ENCODE results near the gene KCNQ1. TPM values are rescaled to one million over a fixed set of nuclear protein-coding genes. Genes with fewer than 3 reads are reported as not detected.

The KCNQ1 gene
- total and polyA plus RNA-seq, 4 donors = 15.4 to 41.7 (median 26.2) TPM

- Histone ChIP-seq H3K36me3 (ENCODE audit: control insufficient read depth in 4 of 4, insufficient read depth in 4 of 4, low read length in 4 of 4) (no peaks in the 10 kb centered on the region), H3K27me3 (ENCODE audit: control insufficient read depth in 3 of 3, insufficient read depth in 3 of 3, low read length in 2 of 3) (peaks cover 0 to 19% (median 14%) of the 10 kb centered on the region in 3 donors), H3K9me3 (ENCODE audit: control insufficient read depth in 4 of 4, insufficient read depth in 3 of 4, low read length in 3 of 4) (peaks cover 0 to 3% (median 0%) of the 10 kb centered on the region in 4 donors), H3K27ac (ENCODE audit: low read depth in 1 of 2, low read length in 1 of 2) (no peak overlapping the region), H3K4me3 (no peak overlapping the region), H3K9ac (ENCODE audit: insufficient read depth in 1 of 2, low read length in 2 of 2) (no peak overlapping the region), H3K4me1 (ENCODE audit: control insufficient read depth in 5 of 5, insufficient read depth in 5 of 5, low read length in 5 of 5) (peaks cover 0 to 21% (median 3%) of the 10 kb centered on the region in 5 donors)
- peak in 1 of 3 donors; percentile 31 for DNase-seq
- 86 to 89% methylated on average over 2 of the region's 2 CpGs for WGBS, 2 donors
- TF ChIP-seq CTCF (IDR thresholded peaks at IDR 0.05; ENCODE audit: control extremely low read depth, extremely low read depth) = no peak
- no peak for ATAC-seq (ENCODE audit: insufficient read depth, low FRiP score)
Observed at GRCh38 chr11:2442589-2442988, 2.2 kb upstream of the KCNQ1 start.

GRCh38 chr11:2443406-2443805 lies 1.4 kb upstream of the KCNQ1 start:
- no peak for DNase-seq
- WGBS, 2 donors = 52 to 77% methylated on average over 11 of the region's 11 CpGs
- no peak overlapping the region for H3K9ac ChIP-seq (ENCODE audit: insufficient read depth in 1 of 2, low read length in 2 of 2)
- peaks cover 0 to 3% (median 0%) of the 10 kb centered on the region in 4 donors for H3K9me3 ChIP-seq (ENCODE audit: control insufficient read depth in 4 of 4, insufficient read depth in 3 of 4, low read length in 3 of 4)
- TF ChIP-seq CTCF (IDR thresholded peaks at IDR 0.05; ENCODE audit: control extremely low read depth, extremely low read depth) = no peak
- peaks cover 0 to 29% (median 3%) of the 10 kb centered on the region in 5 donors for H3K4me1 ChIP-seq (ENCODE audit: control insufficient read depth in 5 of 5, insufficient read depth in 5 of 5, low read length in 5 of 5)
- peaks cover 0 to 19% (median 14%) of the 10 kb centered on the region in 3 donors for H3K27me3 ChIP-seq (ENCODE audit: control insufficient read depth in 3 of 3, insufficient read depth in 3 of 3, low read length in 2 of 3)
- no peak overlapping the region for H3K27ac ChIP-seq (ENCODE audit: low read depth in 1 of 2, low read length in 1 of 2)
- no peak overlapping the region for H3K4me3 ChIP-seq
- ATAC-seq (ENCODE audit: insufficient read depth, low FRiP score) = no peak
- no peaks in the 10 kb centered on the region for H3K36me3 ChIP-seq (ENCODE audit: control insufficient read depth in 4 of 4, insufficient read depth in 4 of 4, low read length in 4 of 4)

GRCh38 chr11:2443881-2444820 lies 657 bp upstream of the KCNQ1 start, which contains the start of gene TRPM5:
Gene TRPM5, minus strand, starts transcription at chr11:2444514. Its CDS starts 21,478 bp downstream, at chr11:2423036.
- no peak for TF ChIP-seq CTCF (IDR thresholded peaks at IDR 0.05; ENCODE audit: control extremely low read depth, extremely low read depth)
- H3K4me1 ChIP-seq (ENCODE audit: control insufficient read depth in 5 of 5, insufficient read depth in 5 of 5, low read length in 5 of 5) = peaks cover 0 to 29% (median 3%) of the 10 kb centered on the region in 5 donors
- peak within 1 kb of the TSS; percentile 44 for H3K4me3 ChIP-seq
- peaks cover 0 to 3% (median 0%) of the 10 kb centered on the region in 4 donors for H3K9me3 ChIP-seq (ENCODE audit: control insufficient read depth in 4 of 4, insufficient read depth in 3 of 4, low read length in 3 of 4)
- 10 to 15% methylated on average over 30 to 62 of the region's 64 CpGs for WGBS, 2 donors
- peaks cover 0 to 19% (median 14%) of the 10 kb centered on the region in 3 donors for H3K27me3 ChIP-seq (ENCODE audit: control insufficient read depth in 3 of 3, insufficient read depth in 3 of 3, low read length in 2 of 3)
- H3K27ac ChIP-seq (ENCODE audit: low read depth in 1 of 2, low read length in 1 of 2) = peak within 1 kb of the TSS; percentile 11 to 39
- ATAC-seq (ENCODE audit: insufficient read depth, low FRiP score) (peak; percentile 7), DNase-seq (peak; percentile 11 to 59 (median 16))
- no peak within 1 kb of the TSS for H3K9ac ChIP-seq (ENCODE audit: insufficient read depth in 1 of 2, low read length in 2 of 2)
- H3K36me3 ChIP-seq (ENCODE audit: control insufficient read depth in 4 of 4, insufficient read depth in 4 of 4, low read length in 4 of 4) = no peaks in the 10 kb centered on the region
